ENCODE data around the gene HSPA9. TPM values are rescaled to one million over a fixed set of nuclear protein-coding genes. Genes with fewer than 3 reads are reported as not detected.

The HSPA9 gene
- total and polyA plus RNA-seq, 8 donors: 33.9 to 177 (median 82.7) TPM

GRCh38 chr5:138559937-138560336 is 15.3 kb downstream of the HSPA9 start:
- Histone ChIP-seq H3K4me1 (no peaks in the 10 kb centered on the region), H3K27ac (no peak overlapping the region), H3K9me3 (no peaks in the 10 kb centered on the region), H3K27me3 (no peaks in the 10 kb centered on the region), H3K4me3 (no peak overlapping the region), H3K36me3 (peaks cover 4 to 83% (median 31%) of the 10 kb centered on the region in 3 donors)
- DNase-seq (no peak), FAIRE-seq (no peak), ATAC-seq (peak in 1 of 4 donors; percentile 38)
- intact Hi-C loops (cut with DNase I): loop anchor here in 1 of 3 donors (10.0 kb wide), 1 partner anchor 105 kb away; no protein-coding TSS in a partner anchor
- TF ChIP-seq CTCF (IDR thresholded peaks at IDR 0.05): no peak
- WGBS, 2 donors: 71% methylated on average over 7 of the region's 7 CpGs

GRCh38 chr5:138557677-138558076 is 17.5 kb downstream of the HSPA9 start:
- Histone ChIP-seq H3K36me3 (peaks cover 4 to 77% (median 31%) of the 10 kb centered on the region in 3 donors), H3K4me1 (no peaks in the 10 kb centered on the region), H3K4me3 (no peak overlapping the region), H3K27ac (no peak overlapping the region), H3K27me3 (no peaks in the 10 kb centered on the region), H3K9me3 (no peaks in the 10 kb centered on the region)
- DNase-seq (no peak), ATAC-seq (no peak), FAIRE-seq (no peak)
- intact Hi-C loops (cut with DNase I): loop anchor here in 1 of 3 donors (10.0 kb wide), 1 partner anchor 103 kb away; no protein-coding TSS in a partner anchor
- WGBS, 2 donors: 66 to 70% methylated on average over 2 of the region's 2 CpGs
- no peak for TF ChIP-seq CTCF (IDR thresholded peaks at IDR 0.05)

GRCh38 chr5:138554143-138554542 is 21.1 kb downstream of the HSPA9 start:
- Histone ChIP-seq H3K36me3 (peaks cover 4 to 47% (median 24%) of the 10 kb centered on the region in 3 donors), H3K9me3 (no peaks in the 10 kb centered on the region), H3K4me3 (no peak overlapping the region), H3K27ac (no peak overlapping the region), H3K27me3 (no peaks in the 10 kb centered on the region), H3K4me1 (no peaks in the 10 kb centered on the region)
- no peak for TF ChIP-seq CTCF (IDR thresholded peaks at IDR 0.05)
- peak in 1 of 4 donors; percentile 4 for ATAC-seq
- WGBS, 2 donors: 74 to 78% methylated on average over 1 of the region's 1 CpG
- intact Hi-C loops (cut with DNase I): loop anchor here in 1 of 3 donors (10.0 kb wide), 1 partner anchor 99 kb away; no protein-coding TSS in a partner anchor
- DNase-seq: no peak
- FAIRE-seq: no peak

GRCh38 chr5:138553437-138554095 is 21.6 kb downstream of the HSPA9 start:
- H3K4me1 ChIP-seq: no peaks in the 10 kb centered on the region
- TF ChIP-seq CTCF (IDR thresholded peaks at IDR 0.05): no peak
- no peaks in the 10 kb centered on the region for H3K9me3 ChIP-seq
- no peaks in the 10 kb centered on the region for H3K27me3 ChIP-seq
- H3K36me3 ChIP-seq: peaks cover 4 to 43% (median 24%) of the 10 kb centered on the region in 3 donors
- intact Hi-C loops (cut with DNase I): loop anchor here in 1 of 3 donors (10.0 kb wide), 1 partner anchor 99 kb away; no protein-coding TSS in a partner anchor
- WGBS, 2 donors: 80 to 84% methylated on average over 5 of the region's 5 CpGs
- no peak overlapping the region for H3K4me3 ChIP-seq
- DNase-seq: no peak
- peak in 1 of 4 donors; percentile 18 for ATAC-seq
- FAIRE-seq: no peak
- no peak overlapping the region for H3K27ac ChIP-seq

- intact Hi-C loops (cut with DNase I): loop anchor here in 1 of 3 donors (10.0 kb wide), 1 partner anchor 98 kb away; no protein-coding TSS in a partner anchor
- Histone ChIP-seq H3K27ac (no peak overlapping the region), H3K36me3 (peaks cover 0 to 34% (median 21%) of the 10 kb centered on the region in 3 donors), H3K9me3 (no peaks in the 10 kb centered on the region), H3K27me3 (no peaks in the 10 kb centered on the region), H3K4me3 (no peak overlapping the region), H3K4me1 (no peaks in the 10 kb centered on the region)
- FAIRE-seq (no peak), DNase-seq (no peak), ATAC-seq (no peak)
- 79 to 91% methylated on average over 4 of the region's 4 CpGs for WGBS, 2 donors
- TF ChIP-seq CTCF (IDR thresholded peaks at IDR 0.05): no peak
These were observed 22.5 kb downstream of the HSPA9 start for GRCh38 chr5:138552657-138553056.

Measured in pancreas (tissue), 10 donors.